Epithelial cell of prostate (primary cell): ENCODE results near the gene MAP2K4.

Experiments
- DNase-seq: peaks from one replicate; pipeline ENCODE4 v3.0.0-alpha.2; 2011; ENCODE audit warnings: low read depth, low spot score
- H3K27ac ChIP-seq: fragments of 450-650 bp; 2 replicates; pipeline ENCODE4 v1.5.1; 2017; ENCODE audit warnings: mild to moderate bottlenecking

Gene MAP2K4

GRCh38 chr17:12085076-12085949, 64.6 kb downstream of the MAP2K4 start:
- no peak overlapping the region for H3K27ac ChIP-seq
- no peak for DNase-seq

- no peak overlapping the region for H3K27ac ChIP-seq
- no peak for DNase-seq
Measured at GRCh38 chr17:12088035-12088434, 67.4 kb downstream of the MAP2K4 start.

- peak overlapping the region; percentile 50 for H3K27ac ChIP-seq
- DNase-seq = no peak
Measured at GRCh38 chr17:12089809-12090384, 69.2 kb downstream of the MAP2K4 start.

- DNase-seq = no peak
- no peak overlapping the region for H3K27ac ChIP-seq
Measured at GRCh38 chr17:12094336-12094735, 73.7 kb downstream of the MAP2K4 start.

GRCh38 chr17:12095522-12095921, 74.8 kb downstream of the MAP2K4 start:
- H3K27ac ChIP-seq = no peak overlapping the region
- DNase-seq = no peak

- H3K27ac ChIP-seq = no peak overlapping the region
- DNase-seq = no peak
Measured at GRCh38 chr17:12097326-12097725, 76.6 kb downstream of the MAP2K4 start.

GRCh38 chr17:12098568-12098967, 77.9 kb downstream of the MAP2K4 start:
- no peak for DNase-seq
- no peak overlapping the region for H3K27ac ChIP-seq

GRCh38 chr17:12099412-12099811, 78.7 kb downstream of the MAP2K4 start:
- DNase-seq = no peak
- no peak overlapping the region for H3K27ac ChIP-seq

GRCh38 chr17:12104831-12105230, 84.2 kb downstream of the MAP2K4 start:
- DNase-seq = no peak
- H3K27ac ChIP-seq = no peak overlapping the region

- DNase-seq = no peak
- H3K27ac ChIP-seq = no peak overlapping the region
Measured at GRCh38 chr17:12107905-12108304, 87.2 kb downstream of the MAP2K4 start.

- DNase-seq = no peak
- no peak overlapping the region for H3K27ac ChIP-seq
Measured at GRCh38 chr17:12110906-12111305, 90.2 kb downstream of the MAP2K4 start.

- H3K27ac ChIP-seq = no peak overlapping the region
Measured at GRCh38 chr17:12113156-12113555, 92.5 kb downstream of the MAP2K4 start.

GRCh38 chr17:12114686-12115418, 94.2 kb downstream of the MAP2K4 start:
- no peak overlapping the region for H3K27ac ChIP-seq
- no peak for DNase-seq

More at GRCh38 chr17:12113156-12113555, 92.5 kb downstream of the MAP2K4 start:
- DNase-seq = no peak

- DNase-seq = no peak
- H3K27ac ChIP-seq = no peak overlapping the region
Measured at GRCh38 chr17:12116143-12116542, 95.5 kb downstream of the MAP2K4 start.

- DNase-seq = peak; percentile 57
Measured at GRCh38 chr17:12118617-12119016, 97.9 kb downstream of the MAP2K4 start.

GRCh38 chr17:12122075-12122474, 101.4 kb downstream of the MAP2K4 start:
- DNase-seq = no peak
- no peak overlapping the region for H3K27ac ChIP-seq

More at GRCh38 chr17:12118617-12119016, 97.9 kb downstream of the MAP2K4 start:
- H3K27ac ChIP-seq = no peak overlapping the region

- DNase-seq = no peak
- H3K27ac ChIP-seq = no peak overlapping the region
Measured at GRCh38 chr17:12127177-12127576, 106.5 kb downstream of the MAP2K4 start.

GRCh38 chr17:12127667-12128066, 107.0 kb downstream of the MAP2K4 start:
- H3K27ac ChIP-seq = no peak overlapping the region
- no peak for DNase-seq

GRCh38 chr17:12128946-12129345, 108.3 kb downstream of the MAP2K4 start:
- no peak overlapping the region for H3K27ac ChIP-seq
- DNase-seq = no peak

GRCh38 chr17:12133183-12133582, 112.5 kb downstream of the MAP2K4 start:
- no peak for DNase-seq
- H3K27ac ChIP-seq = no peak overlapping the region

GRCh38 chr17:12134101-12134500, 113.4 kb downstream of the MAP2K4 start:
- no peak overlapping the region for H3K27ac ChIP-seq
- DNase-seq = no peak
